Calu3 (cell line): Measurements from ENCODE around the gene KDM8. TPM values are rescaled to one million over a fixed set of nuclear protein-coding genes. Genes with fewer than 3 reads are reported as not detected.

Experiments
- BruUV-seq: library from RNA; stranded (reverse); fragments of 400-500 nt; replicated peaks from 2 replicates; lab custom pipeline; 2021; lab: Mats Ljungman, UMichigan
- CTCF ChIA-PET: fragments of 300-600 bp; sonication (Branson Sonifier 250); formaldehyde crosslinking; loops from one replicate; lab custom pipeline; 2022; ENCODE audit warnings: antibody characterized with exemption; lab: Charles Lee
- DNase-seq: peaks from one replicate; pipeline ENCODE4 v3.0.0; 2022
- H3K27ac Mint-ChIP-seq: one replicate; pipeline ENCODE4 v1.8.0; 2022; ENCODE audit warnings: mixed read lengths; ENCODE audit not compliant: unreplicated experiment
- H3K27me3 Mint-ChIP-seq: one replicate; pipeline ENCODE4 v1.8.0; 2022; ENCODE audit warnings: mixed read lengths; ENCODE audit not compliant: unreplicated experiment
- H3K36me3 Mint-ChIP-seq: one replicate; pipeline ENCODE4 v1.8.0; 2022; ENCODE audit warnings: mild to moderate bottlenecking, moderate library complexity, mixed read lengths; ENCODE audit not compliant: insufficient read depth, unreplicated experiment
- H3K4me1 Mint-ChIP-seq: one replicate; pipeline ENCODE4 v1.8.0; 2022; ENCODE audit warnings: mild to moderate bottlenecking, low read depth, mixed read lengths; ENCODE audit not compliant: unreplicated experiment
- H3K4me3 Mint-ChIP-seq: one replicate; pipeline ENCODE4 v1.8.0; 2022; ENCODE audit warnings: mild to moderate bottlenecking, low read depth, moderate library complexity, mixed read lengths; ENCODE audit not compliant: unreplicated experiment
- H3K9me3 Mint-ChIP-seq: one replicate; pipeline ENCODE4 v1.8.0; 2022; ENCODE audit warnings: low read depth, mixed read lengths; ENCODE audit not compliant: unreplicated experiment
- CTCF ChIP-seq: fragments of 200-600 bp; IDR thresholded peaks from one replicate; pipeline ENCODE4 v1.8.0; 2022; ENCODE audit warnings: antibody characterized with exemption; ENCODE audit not compliant: unreplicated experiment
- intact Hi-C: fragments of 100-400 bp; cut with micrococcal nuclease; formaldehyde crosslinking; loops from one replicate; pipeline ENCODE4 v1.10.0; 2022; ENCODE audit not compliant: unreplicated experiment
- total RNA-seq: library from RNA; stranded (reverse); gene quantifications from 2 replicates; pipeline ENCODE4 v1.2.3, GENCODE V29; 2022

KDM8 gene
- total RNA-seq, 1 experiment from 2014 or later: 8.4 TPM

DNA sequence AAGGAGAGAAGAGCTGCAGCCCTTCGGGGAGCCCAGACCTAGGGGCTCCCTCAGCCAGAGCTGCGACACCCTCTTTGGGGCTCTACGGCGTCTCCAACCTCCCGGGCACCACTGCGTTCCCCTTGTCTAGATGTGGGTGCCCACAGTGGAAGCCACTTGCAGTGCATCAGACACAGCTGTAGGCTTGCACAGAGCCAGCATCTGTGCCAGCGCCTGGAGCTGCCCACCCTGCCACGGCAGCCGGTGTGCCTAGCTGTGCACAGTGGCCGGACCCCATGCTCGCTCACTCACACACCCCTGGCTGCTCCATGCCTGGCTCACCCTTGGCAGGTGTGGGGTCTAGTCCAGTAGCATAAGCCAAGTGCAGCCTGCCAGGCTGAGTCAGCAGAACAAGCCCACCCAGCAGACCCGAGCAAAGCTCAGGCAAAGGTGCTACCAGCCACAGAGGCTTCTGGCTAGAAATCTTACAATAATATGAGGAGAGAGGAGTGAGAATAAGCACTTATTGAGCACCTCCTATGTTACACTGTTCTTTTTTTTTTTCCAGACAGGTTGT lies 12.9 kb upstream of the KDM8 start:
- DNase-seq: no peak
- no peaks in the 10 kb centered on the region for H3K36me3 Mint-ChIP-seq
- H3K4me1 Mint-ChIP-seq: no peaks in the 10 kb centered on the region
- H3K27me3 Mint-ChIP-seq: peaks cover 64% of the 10 kb centered on the region
- CTCF ChIA-PET: interaction anchor here (1.2 kb wide), 1 partner anchor 11 kb away, joined by 4 read pairs; no protein-coding TSS in a partner anchor
- H3K4me3 Mint-ChIP-seq: no peak overlapping the region
- H3K27ac Mint-ChIP-seq: no peak overlapping the region
- intact Hi-C loops: no loop called here
- no TSS peak for BruUV-seq
- TF ChIP-seq CTCF: no peak
- H3K9me3 Mint-ChIP-seq: no peaks in the 10 kb centered on the region

DNA sequence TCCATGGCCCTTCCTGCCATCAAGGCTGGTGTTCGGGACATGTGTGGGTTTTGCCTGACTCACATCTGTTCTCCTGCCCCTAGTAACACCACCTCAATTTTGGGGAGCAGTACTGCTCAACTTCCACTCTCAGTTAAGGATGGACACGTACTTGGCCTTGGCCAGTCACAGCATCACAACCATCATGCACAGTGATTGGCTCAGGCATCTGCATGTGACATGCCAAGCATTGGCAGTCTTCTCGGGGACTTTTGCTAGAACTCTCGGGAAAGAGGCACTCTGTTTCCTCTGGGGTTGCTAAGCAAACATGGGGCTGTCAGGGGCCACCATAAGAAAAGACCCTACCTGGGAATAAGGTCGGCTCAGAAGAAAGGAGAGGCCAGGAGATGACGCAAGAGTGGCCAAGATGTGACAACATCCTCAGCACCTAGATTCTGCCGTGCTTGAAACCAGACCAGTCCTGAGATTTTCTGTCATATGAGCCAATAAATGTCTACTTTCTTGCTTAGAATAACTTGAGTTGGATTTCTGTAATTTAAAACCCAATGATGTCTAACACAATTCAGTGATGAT lies 11.9 kb upstream of the KDM8 start:
- no peak overlapping the region for H3K27ac Mint-ChIP-seq
- CTCF ChIA-PET: interaction anchor here (1.2 kb wide), 1 partner anchor 12 kb away, joined by 4 read pairs; no protein-coding TSS in a partner anchor

GRCh38 chr16:27193300-27193990 lies 9.9 kb upstream of the KDM8 start:
- peaks cover 80% of the 10 kb centered on the region for H3K27me3 Mint-ChIP-seq
- no peaks in the 10 kb centered on the region for H3K4me1 Mint-ChIP-seq
- BruUV-seq: no TSS peak
- H3K9me3 Mint-ChIP-seq: no peaks in the 10 kb centered on the region
- intact Hi-C loops: no loop called here
- no peak for TF ChIP-seq CTCF
- CTCF ChIA-PET: no interaction called here
- no peak for DNase-seq
- H3K27ac Mint-ChIP-seq: no peak overlapping the region
- no peak overlapping the region for H3K4me3 Mint-ChIP-seq
- H3K36me3 Mint-ChIP-seq: no peaks in the 10 kb centered on the region

More for the DNA sequence above, 11.9 kb upstream of the KDM8 start:
- no peak overlapping the region for H3K4me3 Mint-ChIP-seq
- no TSS peak for BruUV-seq
- H3K9me3 Mint-ChIP-seq: no peaks in the 10 kb centered on the region
- DNase-seq: no peak
- intact Hi-C loops: no loop called here
- H3K4me1 Mint-ChIP-seq: no peaks in the 10 kb centered on the region
- H3K27me3 Mint-ChIP-seq: peaks cover 64% of the 10 kb centered on the region
- TF ChIP-seq CTCF: no peak
- no peaks in the 10 kb centered on the region for H3K36me3 Mint-ChIP-seq

GRCh38 chr16:27195076-27195741 lies 8.1 kb upstream of the KDM8 start:
- no peak for TF ChIP-seq CTCF
- Mint-ChIP-seq H3K4me1 (no peaks in the 10 kb centered on the region), H3K27me3 (peaks cover 70% of the 10 kb centered on the region), H3K9me3 (no peaks in the 10 kb centered on the region), H3K4me3 (no peak overlapping the region), H3K27ac (no peak overlapping the region), H3K36me3 (no peaks in the 10 kb centered on the region)
- no TSS peak for BruUV-seq
- no peak for DNase-seq
- CTCF ChIA-PET: no interaction called here
- intact Hi-C loops: no loop called here
